DMS 273 treated with DMSO at 0.1 percent for 48 hours (cell line): Measurements from ENCODE around the gene ZIM2.

Experiments
- DNase-seq: peaks from one replicate; lab custom pipeline; 2025; lab: John Stamatoyannopoulos, UW

ZIM2 gene

DNA sequence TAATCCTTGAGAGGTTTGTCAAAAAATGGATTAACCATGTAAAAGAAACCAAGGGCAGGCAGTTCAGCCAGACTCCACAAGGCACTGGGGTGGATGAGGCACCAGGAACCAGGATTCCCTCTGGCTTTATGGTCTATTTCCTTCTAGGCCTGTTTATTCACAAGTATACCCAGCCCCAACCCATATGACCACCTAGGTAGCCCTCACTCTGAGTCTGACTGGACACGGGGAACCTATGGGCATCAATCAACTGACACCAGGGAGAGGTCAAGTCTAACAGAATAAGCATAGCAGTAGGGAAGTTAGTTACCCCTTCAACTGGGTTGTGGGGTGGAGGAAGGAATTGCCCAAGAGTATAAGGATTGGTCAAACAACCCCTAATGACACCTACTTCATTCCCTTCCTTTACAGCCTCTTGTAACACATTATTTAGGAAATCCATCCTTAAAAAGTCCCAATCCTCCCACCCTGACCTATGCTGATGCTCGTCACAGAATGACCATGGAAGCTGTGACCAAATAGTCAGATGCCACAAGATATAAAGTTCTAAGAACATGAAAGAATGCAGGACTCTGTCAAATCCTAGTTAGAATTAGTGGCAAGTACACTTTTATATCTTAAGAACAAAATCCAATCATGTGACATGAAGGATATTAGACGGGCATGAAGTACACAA is 31.7 kb downstream of the ZIM2 start:
- no peak for DNase-seq

DNA sequence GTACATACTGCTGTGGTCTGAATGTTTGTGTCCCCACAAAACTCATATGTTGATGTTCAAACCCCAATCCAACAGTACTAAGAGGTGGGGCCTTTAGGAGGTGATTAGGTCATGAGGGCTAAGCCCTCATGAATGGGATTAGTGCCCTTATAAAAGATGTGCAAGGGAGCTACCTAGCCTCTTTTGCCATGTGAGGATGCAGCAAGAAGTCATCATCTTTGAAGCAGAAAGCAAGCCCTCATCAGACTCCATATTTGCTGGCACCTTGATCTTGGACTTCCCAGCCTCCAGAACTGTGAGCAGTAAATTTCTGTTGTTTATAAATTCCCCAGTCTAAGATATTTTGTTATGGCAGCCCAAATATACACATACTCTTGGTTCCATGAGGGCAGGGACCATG is 33.9 kb downstream of the ZIM2 start:
- no peak for DNase-seq

DNA sequence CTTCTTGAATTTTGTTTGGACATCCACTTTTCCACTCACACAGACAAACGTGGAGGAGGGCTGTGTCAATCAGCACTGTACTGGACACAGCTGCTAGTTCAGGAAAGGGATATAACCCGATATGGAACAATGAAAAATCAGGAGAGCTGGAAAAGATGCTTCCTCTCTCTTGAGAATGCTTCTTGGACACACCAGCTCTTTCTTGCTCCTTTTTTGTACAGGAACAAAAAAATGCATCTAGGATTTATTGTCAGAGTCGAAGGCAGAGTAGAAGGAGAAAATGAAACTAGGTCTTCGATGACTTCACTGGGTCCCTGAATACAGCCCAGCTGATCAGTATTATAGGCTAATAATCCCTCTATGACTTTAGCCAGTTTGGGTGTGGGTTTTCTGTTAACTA is 62.2 kb downstream of the ZIM2 start:
- DNase-seq, result no peak

DNA sequence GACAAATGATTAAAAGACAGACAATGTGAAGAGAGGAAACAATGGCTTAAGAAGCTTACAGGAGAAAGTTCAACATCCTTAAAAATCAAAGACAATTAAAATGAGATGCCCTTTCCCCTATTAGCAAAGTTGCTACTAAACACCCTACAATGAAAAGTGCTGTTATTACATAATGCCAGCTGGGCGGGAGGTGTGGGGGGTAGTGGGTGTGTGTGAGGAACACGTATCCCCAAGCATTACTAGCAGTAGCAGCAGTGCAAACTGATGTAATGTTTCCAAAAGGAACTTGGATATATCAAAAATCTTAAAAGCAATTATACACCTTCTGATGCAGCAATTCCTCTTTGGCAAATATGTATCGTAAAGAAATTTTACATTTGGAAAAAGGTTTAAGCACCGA is 70.9 kb downstream of the ZIM2 start:
- DNase-seq, result no peak

DNA sequence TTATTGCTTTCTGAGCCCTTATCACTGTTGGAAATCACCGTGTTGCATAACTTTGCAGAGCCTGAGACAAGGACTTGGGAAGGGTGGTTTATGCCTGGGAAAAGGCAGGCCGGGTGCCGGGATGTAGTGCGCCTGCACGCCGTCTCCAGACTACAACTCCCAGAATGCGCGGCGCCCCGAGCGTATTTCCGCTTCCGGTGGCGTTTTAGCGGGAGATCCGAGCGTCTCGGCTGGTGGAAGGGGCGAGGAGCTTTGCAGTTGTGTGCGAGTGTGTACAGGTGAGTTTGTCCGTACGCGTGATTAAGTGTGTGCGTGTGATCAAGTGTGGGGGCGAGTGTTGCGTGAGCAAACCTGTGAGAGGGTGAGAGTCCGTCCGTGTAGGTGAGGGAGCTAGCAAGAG is 75.4 kb downstream of the ZIM2 start:
- no peak for DNase-seq

DNA sequence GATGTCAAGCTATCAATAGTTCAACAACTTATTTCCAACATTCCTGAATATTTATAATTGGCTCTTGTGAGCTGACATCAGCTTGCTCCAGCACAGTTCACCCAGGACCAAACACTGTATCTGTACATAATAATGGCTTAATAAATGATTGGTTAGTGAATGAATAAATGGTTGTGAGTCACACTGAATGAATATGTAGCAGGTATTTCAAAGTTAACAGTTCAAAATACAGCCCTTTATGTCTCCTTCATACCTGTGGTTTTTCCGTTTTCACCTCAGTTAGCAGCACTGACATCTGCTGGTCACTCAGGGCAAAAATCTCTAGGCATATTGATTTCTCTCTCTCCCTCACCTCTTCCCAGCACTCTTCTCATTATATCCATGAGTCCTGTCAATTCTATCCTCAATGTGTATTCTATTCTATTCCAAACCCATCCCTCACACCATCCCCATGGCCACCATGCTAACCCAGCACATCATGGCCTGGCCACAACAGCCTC is 76.3 kb downstream of the ZIM2 start:
- DNase-seq, result no peak

DNA sequence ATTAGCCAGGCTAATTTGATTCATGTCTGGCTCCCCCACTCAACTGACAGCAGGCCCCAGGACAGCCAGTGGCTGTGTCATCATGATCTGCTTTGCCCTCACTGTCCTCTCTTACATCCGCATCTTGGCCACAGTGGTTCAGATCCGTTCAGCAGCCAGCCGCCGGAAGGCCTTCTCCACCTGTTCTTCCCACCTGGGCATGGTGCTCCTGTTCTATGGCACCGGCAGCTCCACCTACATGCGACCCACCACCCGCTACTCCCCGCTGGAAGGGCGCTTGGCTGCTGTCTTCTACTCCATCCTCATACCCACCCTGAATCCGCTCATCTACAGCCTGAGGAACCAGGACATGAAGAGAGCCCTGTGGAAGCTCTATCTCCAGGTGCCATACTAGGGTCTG is 79.7 kb downstream of the ZIM2 start:
- no peak for DNase-seq

DNA sequence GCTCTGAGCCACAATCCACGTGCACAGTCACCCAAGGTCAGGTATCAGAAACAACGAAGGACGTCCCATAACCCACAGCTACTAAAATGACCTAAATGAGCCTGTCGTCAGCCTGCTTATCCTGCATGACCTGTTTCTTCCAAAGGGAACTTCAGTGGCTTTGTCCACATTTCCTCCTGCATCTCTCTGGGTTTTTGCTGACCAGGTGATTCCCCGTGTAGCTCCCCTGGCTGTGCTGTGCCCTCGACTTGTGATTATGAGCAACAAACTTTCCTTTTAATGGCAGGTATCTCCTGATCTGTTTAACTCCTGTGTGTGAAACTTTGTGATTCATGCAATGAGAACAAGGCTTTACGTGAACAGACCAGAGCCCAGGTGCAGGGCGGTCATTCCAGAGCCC is 81.0 kb downstream of the ZIM2 start:
- no peak for DNase-seq

DNA sequence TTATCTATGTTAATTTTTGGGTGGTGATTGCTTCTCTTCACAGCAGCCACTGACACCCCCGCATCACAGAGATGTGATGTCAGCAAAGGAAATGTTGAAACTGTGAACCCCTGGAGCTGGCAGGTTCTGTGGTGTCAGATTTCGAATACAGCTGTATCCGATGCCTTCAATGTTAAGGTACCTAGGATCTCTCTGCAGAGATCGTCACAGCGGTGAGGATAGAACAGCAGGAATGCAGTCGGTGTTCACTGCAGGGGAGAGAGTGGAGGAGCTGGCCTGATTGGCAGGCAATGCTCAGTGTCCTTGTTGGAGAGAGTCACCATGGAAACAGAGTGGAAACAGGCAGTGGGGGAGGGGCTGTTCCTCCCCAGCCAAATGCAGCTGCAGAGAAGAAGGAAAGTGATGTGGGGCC is 89.4 kb downstream of the ZIM2 start:
- no peak for DNase-seq

DNA sequence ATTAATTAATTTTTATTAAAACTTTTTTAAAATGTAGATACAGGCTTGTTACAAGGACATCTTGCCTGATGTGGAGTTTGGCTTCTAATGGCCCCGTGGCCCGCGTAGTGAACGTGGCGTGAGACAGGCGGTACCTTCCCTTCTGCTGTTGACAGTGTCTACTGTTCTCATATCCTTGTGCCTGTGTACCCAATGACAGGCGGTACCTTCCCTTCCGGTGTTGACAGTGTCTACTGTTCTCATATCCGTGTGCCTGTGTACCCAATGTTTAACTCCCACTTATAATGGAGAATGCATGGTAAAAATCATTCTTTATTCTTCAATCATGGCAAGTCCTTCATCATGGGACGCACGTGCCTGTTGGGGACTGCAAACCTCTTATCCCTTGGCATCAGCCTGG is 89.9 kb downstream of the ZIM2 start:
- DNase-seq, result no peak

DNA sequence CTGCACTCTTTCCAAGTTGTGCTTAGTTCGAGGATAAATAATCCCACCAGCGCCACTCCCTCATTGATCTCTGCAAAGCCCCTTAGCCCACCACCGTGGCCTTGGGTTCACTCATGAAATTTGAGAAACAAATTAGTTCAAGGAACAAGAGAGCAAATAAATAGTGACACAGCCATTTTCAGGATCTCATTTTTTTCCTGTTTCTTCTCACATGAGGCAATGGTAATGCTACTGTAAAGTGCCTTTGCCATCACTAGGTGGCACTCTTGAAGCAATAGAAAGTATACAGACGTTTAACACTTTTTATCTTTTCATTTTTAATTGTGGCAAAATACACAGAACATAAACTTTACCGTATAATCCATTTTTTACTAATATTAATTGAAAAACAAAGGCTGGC is 92.1 kb downstream of the ZIM2 start:
- DNase-seq, result no peak

DNA sequence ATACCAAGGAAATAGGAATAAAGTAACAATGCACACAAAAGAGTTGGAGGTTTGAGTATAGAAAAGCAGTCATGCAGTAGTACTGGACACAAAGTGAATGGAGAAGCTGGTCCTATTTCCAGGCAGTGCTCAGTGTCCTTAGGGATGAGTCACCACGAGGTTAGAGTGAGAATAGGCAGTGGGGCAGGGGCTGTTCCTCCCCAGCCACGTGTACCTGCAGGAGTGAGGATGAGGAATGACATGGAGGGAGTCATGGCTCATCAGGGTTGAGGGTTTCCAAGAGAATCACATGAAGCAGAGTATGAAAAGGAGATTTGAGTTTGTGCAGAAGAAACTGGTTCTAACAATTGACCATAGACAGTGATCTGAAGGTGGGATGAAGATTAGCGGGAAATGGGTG is 94.2 kb downstream of the ZIM2 start:
- DNase-seq, result no peak

DNA sequence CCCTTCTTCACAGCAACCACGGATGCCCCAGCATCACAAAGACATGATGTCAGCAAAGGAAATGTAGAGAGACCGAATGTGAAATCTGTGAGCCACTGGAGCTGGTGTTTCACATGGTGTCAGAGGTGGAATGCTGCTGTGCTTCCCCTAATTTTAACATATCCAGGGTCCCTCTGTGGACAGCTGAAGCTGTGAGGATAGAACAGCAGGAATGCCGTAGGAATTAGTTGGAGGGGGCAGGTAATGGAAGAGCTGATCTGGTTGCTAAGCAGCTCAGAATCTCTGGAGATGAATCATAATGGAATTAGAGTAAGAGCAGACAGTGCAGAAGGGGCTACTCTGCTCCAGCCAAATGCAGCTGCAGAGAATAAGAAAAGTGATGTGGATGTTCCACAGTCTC is 100.0 kb downstream of the ZIM2 start:
- no peak for DNase-seq

DNA sequence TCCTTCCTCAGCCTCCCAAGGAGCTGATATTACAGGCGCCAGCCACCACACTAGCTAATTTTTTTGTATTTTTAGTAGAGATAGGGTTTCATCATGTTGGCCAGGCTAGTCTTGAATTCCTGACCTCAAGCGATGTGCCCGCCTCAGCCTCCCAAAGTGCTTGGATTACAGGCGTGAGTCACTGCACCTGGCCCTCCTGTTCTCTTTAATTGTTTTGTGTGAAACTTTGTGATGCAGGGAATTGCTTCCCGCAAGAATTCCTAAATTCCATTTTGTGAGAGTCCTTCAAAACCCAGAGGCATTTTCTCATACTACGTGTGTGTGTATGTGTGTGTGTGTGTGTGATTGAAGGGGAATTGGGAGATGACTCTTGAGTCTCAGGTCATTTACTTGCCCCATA is 104.0 kb downstream of the ZIM2 start:
- DNase-seq, result no peak

DNA sequence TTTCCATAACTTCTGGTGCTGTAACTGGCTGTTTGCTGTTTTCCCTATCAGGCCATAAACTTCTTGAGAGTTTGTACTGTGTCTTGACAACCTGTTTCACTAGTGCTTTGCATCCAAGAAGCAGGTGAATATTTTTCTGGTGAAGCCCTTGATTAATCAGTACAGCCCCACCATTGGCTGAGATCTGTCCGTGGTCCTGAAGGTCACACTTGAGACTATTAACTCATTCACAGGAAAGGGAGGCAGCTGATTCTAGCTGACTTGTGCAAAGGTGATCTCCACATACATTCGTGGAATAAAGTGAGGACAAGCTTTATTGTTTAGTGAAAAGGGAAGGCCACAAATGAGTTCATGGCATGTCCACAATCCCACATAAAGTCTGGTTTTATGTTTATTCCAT is 107.5 kb downstream of the ZIM2 start:
- no peak for DNase-seq

DNA sequence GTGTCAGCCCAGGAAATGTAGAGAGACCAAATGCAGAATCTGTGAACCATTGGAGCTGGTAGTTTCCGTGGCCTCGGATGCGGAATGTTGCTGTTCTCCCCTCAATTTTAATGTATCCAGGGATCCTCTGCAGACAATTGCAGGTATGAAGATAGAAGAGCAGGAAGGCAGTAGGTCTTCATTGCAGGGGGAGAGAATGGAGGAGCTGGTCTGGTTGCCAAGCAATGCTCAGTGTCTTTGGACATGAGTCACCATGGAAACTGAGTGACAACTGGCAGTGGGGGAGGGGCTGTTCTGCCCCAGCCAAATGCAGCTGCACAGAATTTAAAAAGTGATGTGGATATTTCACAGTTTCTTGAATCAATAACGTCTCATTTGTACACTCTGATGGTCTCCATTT is 112.8 kb downstream of the ZIM2 start:
- DNase-seq, result no peak

DNA sequence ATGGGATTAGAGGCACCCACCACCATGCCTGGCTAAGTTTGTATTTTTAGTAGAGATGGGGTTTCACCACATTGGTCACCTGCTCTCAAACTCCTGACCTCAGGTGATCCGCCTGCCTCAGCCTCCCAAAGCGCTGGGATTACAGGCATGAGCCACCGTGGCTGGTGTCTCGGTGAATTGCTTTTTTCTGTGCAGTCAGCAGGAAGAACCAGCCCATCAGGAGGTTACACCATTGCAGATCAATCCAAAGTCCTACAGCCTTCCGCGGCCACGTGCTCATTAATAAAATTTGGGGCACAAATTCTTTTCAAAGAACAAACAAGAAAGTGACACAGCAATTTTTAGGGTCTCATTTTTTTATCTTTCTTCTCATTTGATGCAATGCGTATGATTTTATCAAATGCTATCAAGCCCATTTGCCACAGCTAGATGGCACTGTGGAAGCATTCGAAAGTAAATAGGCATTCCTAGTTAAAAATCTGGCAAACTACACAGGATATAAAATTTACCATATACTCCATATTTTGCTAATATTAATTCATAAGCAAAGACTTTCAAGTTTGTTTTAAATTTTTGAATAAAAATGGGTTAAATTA is 114.6 kb downstream of the ZIM2 start:
- no peak for DNase-seq
